GM18505 (cell line): ENCODE results near the gene FAM20C.

ENCODE experiments used
- ATAC-seq: cut with Tn5 transposase; IDR thresholded peaks from one replicate; pipeline ENCODE4 v1.9.1; 2021; ENCODE audit not compliant: unreplicated experiment
- POLR2A ChIP-seq: IDR thresholded peaks from 4 replicates; pipeline ENCODE4 v1.6.1; 2011; ENCODE audit warnings: borderline replicate concordance; ENCODE audit not compliant: insufficient read depth, insufficient read length; ENCODE audit errors: extremely low read depth

FAM20C gene

DNA sequence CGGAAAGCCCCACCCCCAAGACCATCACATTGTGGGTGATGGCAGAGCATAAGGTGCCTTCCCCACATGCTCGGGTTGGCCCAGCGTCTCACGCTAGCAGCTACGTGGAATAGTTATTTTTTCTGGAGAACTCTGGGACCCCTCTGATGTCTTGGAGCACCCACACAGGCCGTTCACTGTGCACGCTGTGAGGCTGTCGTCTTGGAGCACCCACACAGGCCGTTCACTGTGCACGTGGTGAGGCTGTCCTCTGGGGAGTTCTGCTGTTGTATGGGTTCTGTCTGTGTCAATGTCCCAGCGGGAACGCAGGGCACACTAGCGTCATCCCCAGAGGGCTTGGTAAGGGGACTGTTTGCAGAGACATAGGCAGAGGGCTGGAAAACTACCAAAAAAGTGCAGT, 38.8 kb upstream of the FAM20C start:
- no peak for TF ChIP-seq POLR2A
- no peak for ATAC-seq

GRCh38 chr7:154096-154799, 38.1 kb upstream of the FAM20C start:
- ATAC-seq = no peak
- TF ChIP-seq POLR2A = no peak

DNA sequence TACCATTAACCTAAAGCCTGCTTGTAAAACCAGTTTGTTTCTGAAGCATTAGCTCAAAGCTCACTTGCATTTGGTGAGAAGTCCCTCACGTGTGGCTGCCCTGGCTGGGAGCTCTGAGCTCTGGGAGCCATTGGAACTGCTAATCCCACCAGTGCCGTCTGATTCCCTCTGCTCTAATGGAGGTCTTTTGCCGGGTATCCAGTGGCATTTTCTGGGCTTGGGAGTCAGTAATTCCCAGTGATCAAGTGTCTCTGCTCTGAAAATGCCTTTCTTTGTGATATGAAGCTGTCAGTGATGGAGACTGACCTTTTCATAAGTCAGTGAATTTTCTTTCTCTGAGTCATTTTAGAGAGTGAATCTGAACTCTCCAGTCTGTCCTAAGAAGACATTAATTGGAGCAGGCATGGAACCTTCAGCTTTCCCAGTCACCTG, 36.9 kb upstream of the FAM20C start:
- ATAC-seq = no peak
- TF ChIP-seq POLR2A = no peak

DNA sequence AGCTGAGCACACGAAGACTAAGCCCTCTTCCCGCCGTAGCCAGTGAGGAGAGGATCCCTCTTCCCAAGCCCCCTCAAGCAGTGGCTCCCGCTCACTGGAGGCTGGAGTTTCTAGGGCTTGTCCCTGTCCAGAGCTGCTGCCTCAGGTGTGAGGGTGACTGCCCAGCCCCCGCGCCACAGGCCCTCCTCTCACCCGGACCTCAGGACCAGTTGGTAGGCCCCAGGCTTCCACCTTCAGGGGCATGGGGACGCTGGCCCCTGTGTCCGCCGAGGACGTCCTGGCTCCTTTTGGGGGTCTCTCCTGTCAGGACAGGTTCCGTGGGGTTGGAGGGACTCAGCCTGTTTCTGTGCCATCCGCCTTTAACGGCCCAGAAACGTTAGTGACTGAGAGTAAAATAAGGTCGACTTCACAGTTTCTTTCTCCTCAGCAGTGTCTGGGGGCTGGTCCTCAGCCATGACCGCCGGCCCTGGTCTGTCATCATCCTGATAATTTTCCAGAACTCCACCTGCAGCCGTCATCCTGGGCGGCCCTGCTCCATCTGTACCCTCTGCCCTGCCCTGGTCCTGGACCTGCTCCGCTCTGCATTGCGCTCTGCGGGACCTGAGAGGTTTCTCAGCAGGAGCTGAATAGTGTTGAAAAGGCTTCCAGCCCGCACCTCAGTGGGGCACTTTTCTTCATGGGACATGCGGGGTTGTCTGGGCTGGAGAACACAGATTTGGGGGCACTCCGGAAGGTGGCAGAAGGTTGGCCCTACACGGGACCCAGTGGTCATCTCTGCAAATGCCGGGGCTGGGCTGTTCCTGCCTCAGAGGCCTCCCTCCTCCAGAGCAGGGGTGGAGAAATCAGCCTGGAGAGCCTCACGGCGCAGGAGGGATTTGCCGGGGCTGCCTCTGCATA, 36.0 kb upstream of the FAM20C start:
- ATAC-seq = no peak
- TF ChIP-seq POLR2A = no peak

GRCh38 chr7:157008-157310, 35.4 kb upstream of the FAM20C start:
- no peak for TF ChIP-seq POLR2A
- no peak for ATAC-seq

DNA sequence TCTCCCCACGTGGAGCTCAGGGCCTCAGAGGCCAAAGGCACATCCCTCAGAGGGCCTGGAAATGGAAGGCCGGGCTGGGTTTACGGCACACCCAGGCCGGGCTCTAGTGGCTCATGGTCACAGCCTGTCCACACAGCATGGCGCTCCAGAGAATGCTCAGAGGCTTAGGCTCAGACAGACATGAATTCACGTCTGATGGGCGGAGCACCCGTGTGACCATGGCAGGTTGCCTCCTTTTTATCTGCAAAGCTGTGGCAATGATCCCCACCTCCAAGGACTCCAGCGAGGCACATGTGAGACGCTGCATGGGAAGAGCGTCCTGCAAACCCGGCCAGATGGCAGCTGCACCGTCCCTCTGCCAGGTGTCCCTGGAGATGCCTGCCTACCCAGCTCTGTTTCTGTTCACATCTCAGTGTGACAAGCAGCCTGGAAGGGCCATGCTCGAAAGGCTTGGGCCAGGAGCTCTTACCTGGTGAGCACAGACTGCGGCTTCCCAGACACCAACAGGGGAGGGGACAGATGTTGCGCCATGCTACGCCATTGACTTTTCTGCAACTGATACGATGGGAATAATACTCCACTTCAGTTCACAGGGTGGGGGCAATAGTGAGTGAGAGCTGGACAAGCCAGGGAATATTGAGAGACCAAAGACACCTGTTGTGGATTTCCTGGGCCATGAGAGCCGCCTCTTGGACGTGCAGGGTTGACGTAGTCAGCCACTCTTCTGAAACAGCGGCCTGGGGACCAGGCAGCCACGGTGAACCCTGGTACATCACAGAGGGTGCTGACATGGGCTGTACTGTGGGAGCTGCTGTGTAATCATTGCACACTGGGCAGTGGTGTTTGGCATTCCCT, 34.4 kb upstream of the FAM20C start:
- no peak for ATAC-seq

DNA sequence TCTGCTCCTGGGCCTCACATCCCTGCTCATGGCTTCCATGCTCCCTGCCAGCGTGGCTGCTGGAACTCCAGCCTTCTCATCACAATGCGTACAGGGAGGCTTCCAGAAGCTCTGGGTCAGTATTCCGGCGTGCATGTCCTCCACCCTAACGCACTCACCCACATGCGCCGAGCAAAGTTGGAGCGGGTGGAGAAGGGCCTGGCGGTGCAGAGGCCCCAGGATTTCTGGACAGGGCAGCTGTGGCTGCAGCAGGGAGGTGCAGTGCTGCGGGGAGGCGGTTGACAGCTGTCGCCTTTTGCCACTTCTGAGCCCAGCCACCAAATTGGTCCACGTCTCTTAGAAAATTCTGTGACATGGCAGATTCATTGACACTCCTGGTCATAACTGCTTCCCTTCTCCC, 33.6 kb upstream of the FAM20C start:
- TF ChIP-seq POLR2A = no peak
- ATAC-seq = no peak

More for the DNA sequence above, 34.4 kb upstream of the FAM20C start:
- no peak for TF ChIP-seq POLR2A

GRCh38 chr7:159370-160270, 32.8 kb upstream of the FAM20C start:
- TF ChIP-seq POLR2A = no peak
- no peak for ATAC-seq

DNA sequence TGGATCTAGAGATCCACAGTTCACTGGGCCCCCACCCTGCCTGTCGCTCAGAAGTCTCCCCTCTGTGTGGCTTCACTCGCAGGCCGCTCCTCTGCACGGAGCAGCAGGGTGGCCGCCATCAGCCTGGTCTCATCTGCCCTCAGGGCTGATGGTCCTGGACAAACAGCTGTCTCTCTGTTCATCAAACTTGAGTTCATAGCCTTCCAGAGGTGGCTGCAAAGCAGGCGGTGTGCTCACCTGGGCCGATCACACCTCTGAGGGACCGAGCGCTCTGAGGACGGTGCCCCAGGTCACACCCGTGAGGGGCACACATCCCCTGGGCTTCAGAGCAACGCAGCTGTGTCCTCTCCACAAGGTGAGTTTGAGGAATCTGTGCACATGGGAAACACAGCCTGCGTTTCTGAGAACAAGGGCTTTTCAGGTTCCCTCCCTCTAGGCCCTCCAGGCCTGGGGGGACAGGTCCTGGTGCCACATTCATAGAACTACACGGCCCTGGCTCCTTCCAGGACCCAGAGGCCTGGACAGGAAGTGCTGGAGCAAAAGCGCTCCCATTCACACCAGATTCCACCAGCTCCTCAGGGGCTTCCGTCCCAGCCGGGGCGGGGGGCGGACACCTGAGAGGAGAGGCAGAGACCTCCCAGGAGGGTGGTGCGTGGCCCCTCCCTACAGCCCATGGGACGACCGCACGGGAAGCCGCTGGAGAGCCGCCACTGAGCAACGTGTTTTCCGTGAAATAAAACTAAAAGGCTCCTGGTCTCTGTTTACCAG, 31.2 kb upstream of the FAM20C start:
- TF ChIP-seq POLR2A = no peak
- ATAC-seq = no peak

GRCh38 chr7:162632-163297, 29.6 kb upstream of the FAM20C start:
- no peak for ATAC-seq
- TF ChIP-seq POLR2A = no peak

DNA sequence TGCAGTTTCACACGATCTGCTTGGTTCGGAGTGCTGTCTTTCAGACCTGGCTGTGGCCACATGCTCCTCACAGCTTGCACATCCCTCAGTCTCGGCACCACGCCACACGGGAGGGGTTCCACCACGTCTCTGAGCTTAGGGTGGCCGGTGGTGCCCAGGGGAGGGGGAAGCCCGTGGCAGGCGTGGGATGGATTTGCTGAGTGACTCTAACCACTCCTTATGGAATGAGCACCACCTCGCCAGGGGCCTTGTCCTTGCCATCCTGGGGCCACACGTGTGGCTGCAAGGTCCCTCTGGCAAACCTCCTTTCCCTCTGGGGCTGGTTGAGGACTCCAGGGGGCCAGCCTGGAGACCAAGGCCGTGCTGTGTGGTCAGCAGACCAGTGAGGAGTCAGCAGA, 29.1 kb upstream of the FAM20C start:
- no peak for ATAC-seq
- TF ChIP-seq POLR2A = no peak

- no peak for ATAC-seq
- TF ChIP-seq POLR2A = no peak
Measured at GRCh38 chr7:163971-164881, 28.1 kb upstream of the FAM20C start.
